ENCODE results near the gene ROR2.
"Not testable (repeated sequence)": the region's sequence is repeated elsewhere in the genome, so short reads cannot be mapped to it uniquely, and the experiment has no call there.

The ROR2 gene

GRCh38 chr9:91949946-91950664, at the start of gene ROR2:
Gene ROR2 (minus strand): TSS chr9:91950228.
- DNase-seq (ENCODE audit: low read depth in 2 of 3, low spot score in 2 of 3) = peak; percentile 10 to 39 (median 34)

DNA sequence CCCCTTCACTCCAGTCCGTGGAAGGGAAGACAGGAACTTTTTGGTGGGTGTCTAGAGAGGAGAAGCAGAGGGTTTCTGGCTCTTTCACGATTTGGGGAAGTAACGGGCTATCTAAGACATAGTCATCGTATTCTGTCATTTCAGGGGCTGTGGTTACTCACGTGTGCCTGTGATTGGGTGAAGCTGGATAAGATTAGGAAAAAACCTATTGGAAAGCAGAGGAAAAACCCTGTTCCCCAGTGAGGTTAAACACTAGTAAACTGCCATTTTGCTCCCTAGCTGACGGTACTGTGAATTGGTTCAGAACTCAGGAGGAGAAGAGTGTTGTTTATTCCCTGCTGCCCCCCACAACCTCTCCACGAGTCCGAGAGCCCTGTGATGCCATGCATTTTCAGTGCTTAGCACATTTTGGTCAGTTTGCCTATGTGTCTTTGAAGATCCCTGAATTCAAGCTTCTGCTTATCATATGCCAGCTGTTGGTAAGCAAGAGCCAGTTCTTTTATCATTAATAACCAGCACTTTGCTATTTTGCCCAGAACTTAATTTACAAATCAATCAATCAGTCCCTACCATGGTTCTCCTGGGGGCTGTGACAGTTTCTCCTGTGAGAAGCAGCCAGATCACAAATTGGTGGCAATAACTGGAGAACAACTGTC, 45.1 kb upstream of the ROR2 start:
- no peak for DNase-seq (ENCODE audit: low read depth in 2 of 3, low spot score in 2 of 3)

- no peak for DNase-seq (ENCODE audit: low read depth in 2 of 3, low spot score in 2 of 3)
Measured at GRCh38 chr9:91994422-91994821, 44.4 kb upstream of the ROR2 start.

- DNase-seq (ENCODE audit: low read depth in 2 of 3, low spot score in 2 of 3) = no peak
Measured at GRCh38 chr9:91992461-91993041, 42.5 kb upstream of the ROR2 start.

DNA sequence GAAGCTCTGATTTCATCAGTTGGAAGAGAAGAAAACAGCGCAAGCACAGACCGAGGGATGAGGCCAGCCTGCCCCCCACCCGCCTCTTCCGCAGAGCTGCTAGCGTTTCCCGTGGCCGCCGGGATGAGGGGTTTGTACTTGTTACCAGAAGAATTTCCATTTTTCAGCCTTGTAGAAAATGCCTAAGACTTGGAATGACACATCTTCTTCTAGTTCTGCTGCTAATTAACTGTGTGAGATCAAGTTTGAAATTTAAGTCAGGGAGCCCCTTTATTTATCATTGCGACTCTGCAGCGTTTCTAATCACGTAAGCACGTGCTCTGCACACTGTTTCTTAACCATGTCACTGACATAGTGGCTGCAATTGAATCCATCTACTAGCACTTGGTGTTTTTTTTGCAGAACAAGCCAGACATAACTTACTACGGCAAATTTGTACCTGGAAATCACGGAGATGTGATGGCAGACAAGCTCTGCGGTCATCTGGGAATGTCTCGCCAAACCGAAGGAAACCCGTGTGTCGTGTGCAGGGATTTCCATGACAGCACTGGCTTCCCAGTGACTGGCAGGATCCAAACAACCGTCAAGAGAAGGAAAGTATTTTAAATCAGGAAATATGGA, 41.8 kb upstream of the ROR2 start:
- DNase-seq (ENCODE audit: low read depth in 2 of 3, low spot score in 2 of 3) = no peak

DNA sequence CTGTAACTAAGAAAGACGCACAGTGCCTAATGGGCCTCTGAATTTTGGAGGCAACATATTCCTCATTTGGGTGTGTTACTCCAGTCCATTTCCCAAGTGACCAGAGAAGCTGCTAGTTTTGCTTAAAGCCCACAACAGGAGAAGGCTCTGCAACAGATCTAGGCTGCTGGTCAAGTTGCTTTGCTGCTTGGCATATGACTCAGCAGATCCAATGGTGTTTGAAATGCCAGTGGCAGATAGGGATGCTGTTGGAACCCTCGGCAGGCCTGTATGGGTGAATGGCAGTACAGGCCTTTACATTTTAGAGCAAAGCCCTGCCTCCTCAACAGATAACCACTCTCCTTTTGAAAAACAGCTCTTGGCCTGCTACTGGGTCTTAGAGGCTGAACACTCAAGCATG, 36.2 kb upstream of the ROR2 start:
- DNase-seq (ENCODE audit: low read depth in 2 of 3, low spot score in 2 of 3) = no peak

GRCh38 chr9:91985692-91986091, 35.7 kb upstream of the ROR2 start:
- DNase-seq (ENCODE audit: low read depth in 2 of 3, low spot score in 2 of 3) = no peak

DNA sequence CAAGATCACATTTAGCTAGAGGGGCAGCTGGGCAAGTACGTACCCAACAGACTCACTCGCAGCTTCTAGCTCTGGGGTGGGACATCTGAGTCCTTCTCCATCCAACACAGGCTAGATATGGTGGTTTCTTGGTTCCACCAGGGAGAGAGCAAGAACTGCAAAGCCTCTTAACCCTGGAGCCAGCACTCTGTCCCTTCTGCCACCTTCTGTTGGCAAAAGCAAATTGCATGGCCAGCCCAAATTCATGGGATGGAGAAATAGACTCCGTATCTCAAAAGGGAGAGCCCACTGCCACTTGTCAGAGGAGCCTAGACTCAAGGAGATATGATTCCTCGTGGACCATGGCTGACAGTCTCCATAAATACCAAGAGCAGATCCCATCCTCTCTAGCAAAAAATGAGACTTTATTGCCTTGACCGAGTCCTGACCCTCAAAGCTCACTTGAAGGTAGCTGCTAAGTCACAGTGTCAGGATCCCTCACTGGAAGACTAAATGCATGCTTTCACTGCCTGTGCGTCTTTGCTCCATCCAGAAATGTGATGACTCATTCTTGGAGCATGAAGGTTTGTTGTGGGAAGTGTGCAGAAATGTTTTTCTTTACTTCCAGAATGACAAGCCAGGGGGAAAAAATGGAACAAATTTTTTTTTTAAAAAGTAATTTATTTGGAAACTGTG, 28.8 kb upstream of the ROR2 start:
- DNase-seq (ENCODE audit: low read depth in 2 of 3, low spot score in 2 of 3) = no peak

DNA sequence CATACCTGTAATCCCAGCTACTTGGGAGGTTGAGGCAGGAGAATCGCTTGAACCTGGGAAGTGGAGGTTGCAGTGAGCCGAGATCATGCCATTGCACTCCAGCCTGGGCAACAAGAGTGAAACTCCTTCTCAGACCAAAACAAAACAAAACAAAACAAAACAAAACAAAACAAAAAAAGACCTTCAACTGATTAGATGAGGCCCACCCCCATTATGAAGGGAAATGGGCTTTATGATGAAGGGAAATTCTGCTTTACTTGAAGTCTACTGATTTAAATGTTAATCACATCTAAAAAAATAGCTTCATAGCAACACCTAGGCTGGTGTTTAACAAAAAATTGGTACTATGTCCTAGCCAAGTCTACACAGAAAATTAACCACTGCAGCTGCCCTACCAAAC, 25.2 kb upstream of the ROR2 start:
- not testable (repeated sequence) for DNase-seq (ENCODE audit: low read depth in 2 of 3, low spot score in 2 of 3)

DNA sequence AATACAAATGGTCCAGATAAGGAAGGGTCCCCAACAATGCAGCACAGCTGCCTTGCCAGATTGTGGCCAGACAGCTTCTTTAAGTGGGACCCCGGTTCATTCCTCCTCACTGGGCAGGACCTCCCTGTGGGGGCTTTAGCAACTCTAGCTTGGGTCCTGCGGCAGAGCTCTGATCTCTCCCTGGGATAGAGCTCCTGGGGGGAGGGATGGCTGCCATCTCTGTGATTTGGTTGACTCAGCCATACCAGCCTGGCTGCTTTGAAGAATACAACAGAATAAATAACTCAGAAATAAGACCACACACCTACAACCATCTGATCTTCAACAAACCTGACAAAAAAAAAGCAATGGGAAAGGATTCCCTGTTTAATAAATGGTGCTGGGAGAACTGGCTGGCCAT, 22.7 kb upstream of the ROR2 start:
- no peak for DNase-seq (ENCODE audit: low read depth in 2 of 3, low spot score in 2 of 3)

- DNase-seq (ENCODE audit: low read depth in 2 of 3, low spot score in 2 of 3) = no peak
Measured at GRCh38 chr9:91972076-91972626, 22.1 kb upstream of the ROR2 start.

- no peak for DNase-seq (ENCODE audit: low read depth in 2 of 3, low spot score in 2 of 3)
Measured at GRCh38 chr9:91967259-91967658, 17.2 kb upstream of the ROR2 start.

DNA sequence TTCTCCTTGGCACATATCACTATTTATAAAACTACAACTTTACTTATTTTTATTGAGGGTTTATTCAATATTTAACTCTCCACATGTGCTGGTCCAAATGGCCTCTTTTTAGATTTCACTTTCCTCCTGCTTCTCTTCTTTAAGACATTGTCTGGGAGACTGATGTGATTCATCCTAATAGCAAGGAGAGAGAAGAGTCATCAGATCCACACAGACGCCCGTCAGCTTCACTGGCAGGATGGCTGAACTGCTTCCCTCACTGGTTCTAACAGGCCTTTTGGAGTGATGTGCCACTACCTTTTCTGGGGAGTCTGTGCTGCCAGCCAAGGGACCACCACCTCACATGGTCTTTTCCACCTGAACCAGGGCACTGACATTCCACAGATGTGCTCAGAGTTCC, 16.5 kb upstream of the ROR2 start:
- DNase-seq (ENCODE audit: low read depth in 2 of 3, low spot score in 2 of 3) = no peak

GRCh38 chr9:91963711-91964240, 13.7 kb upstream of the ROR2 start:
- DNase-seq (ENCODE audit: low read depth in 2 of 3, low spot score in 2 of 3) = no peak

GRCh38 chr9:91960367-91960766, 10.3 kb upstream of the ROR2 start:
- DNase-seq (ENCODE audit: low read depth in 2 of 3, low spot score in 2 of 3) = no peak

DNA sequence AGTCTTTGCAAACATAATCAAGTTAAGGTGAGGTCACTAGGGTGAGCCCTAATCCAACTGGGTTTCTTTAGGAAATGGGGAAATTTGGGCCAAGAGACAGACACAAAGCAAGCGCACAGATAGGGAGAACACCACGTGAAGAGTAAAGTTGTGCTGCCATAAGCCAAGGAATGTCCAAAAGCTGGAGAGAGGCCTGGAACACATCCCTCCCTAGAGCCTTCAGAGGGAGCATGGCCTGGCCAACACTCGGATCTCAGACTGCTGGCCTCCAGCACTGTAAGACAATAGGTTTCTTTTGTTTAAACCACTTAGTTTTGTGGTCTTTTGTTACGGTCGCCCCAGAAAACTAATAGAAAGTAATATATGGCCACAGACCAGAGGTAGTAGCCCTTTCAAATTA, 8.1 kb upstream of the ROR2 start:
- DNase-seq (ENCODE audit: low read depth in 2 of 3, low spot score in 2 of 3) = no peak

DNA sequence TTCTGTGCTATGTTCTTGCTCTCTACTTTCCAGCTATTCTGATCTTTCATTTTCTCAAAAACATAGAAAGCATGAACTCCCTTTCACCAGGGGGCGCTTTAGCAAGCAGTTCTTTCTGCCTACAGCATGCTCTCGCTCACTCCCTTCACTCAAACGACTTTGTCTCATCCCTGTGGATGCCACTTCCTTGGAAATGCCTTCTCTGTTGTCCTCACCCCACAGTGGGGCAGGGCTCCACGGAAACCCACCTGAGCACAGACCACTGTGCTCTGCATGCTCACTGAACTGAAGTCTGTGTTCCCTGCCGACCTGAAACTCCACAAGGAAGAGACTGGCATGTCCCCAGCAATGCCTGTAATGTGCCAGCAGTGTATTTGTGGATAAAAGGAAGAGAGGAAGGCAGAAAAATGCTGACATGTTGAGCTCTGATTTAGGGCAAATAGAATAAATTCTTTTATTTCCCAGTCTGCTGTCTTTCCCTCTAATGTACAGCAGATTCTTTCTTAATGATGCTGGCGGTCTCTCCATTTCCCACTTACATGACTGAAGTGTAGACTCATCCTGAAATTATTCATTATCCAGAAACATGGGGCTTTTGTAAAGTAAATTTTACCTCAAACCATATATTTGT, 4.9 kb upstream of the ROR2 start:
- DNase-seq (ENCODE audit: low read depth in 2 of 3, low spot score in 2 of 3) = no peak

DNA sequence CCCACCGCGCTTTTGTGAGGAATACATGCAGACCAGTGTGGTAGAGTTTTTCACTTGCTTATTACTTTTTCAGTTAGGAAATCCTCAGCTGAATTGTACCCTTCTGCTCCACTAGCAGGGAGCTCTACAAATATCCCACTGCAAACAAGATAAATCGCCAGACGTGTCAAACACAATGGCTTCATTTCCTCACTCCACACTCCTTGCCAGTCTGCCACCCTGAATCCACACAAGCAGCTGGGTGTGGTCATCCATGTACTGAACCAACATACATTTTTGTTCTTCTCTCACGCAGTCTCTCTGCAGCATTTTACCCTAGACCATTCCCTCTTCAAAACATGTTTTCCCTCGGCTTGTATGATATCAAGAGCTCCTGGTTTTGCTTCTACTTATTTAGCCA, 3.7 kb upstream of the ROR2 start:
- DNase-seq (ENCODE audit: low read depth in 2 of 3, low spot score in 2 of 3) = no peak

DNA sequence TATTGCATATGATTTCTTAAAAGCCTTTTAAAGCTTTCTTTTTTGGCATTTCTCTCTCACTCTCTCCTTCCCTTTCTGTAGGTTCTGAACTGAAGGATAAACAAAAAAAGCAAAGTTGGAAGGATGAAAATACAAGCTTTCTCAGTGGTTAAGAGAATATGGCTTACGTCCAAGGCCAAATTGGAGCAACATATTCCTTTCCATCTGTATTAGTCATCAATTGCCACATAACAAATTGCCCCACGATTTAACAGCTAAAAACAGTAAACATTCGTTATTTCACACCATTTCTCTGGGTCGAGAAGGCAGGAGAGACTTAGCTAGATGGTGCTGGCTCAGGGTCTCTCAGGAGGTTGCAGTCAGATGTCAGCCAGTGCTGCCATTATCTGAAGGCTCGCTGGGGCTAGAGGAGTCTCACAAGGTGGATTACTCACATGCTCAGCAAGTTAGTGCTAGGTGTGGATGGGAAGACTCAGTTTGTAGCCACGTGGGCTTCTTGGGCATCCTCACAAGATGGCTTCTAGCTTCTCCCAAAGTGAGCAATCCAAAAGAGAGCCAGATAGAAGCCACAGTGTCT, 2.0 kb upstream of the ROR2 start:
- DNase-seq (ENCODE audit: low read depth in 2 of 3, low spot score in 2 of 3) = no peak

- no peak for DNase-seq (ENCODE audit: low read depth in 2 of 3, low spot score in 2 of 3)
Measured at GRCh38 chr9:91949392-91949945, 559 bp downstream of the ROR2 start.

Data from activated CD8-positive, alpha-beta memory T cell treated with anti-CD3 and anti-CD28 coated beads for 48 hours (primary cell).